Vagina (tissue), 2 donors: Measurements from ENCODE around the gene ADORA3.

Experiments
- CTCF ChIP-seq, 3 experiments: fragments of 450-650 bp in 2 of 3; fragments of 200-600 bp in 1 of 3; sonication (generic) in 1 of 3; IDR thresholded peaks; one replicate each; pipeline ENCODE4 v1.5.1; 2017 to 2019; ENCODE audit warnings: antibody characterized with exemption in 3 of 3, mild to moderate bottlenecking in 2 of 3, moderate library complexity in 2 of 3
- POLR2A ChIP-seq, 2 donors: fragments of 450-650 bp; IDR thresholded peaks; one replicate each; pipeline ENCODE4 v1.6.1; 2017; ENCODE audit warnings: antibody characterized with exemption in 2 of 2, mild to moderate bottlenecking in 2 of 2, moderate library complexity in 2 of 2
- POLR2AphosphoS5 ChIP-seq, 2 donors: sonication (generic); formaldehyde crosslinking; IDR thresholded peaks; one replicate each; pipeline ENCODE4 v1.9.0; 2017; ENCODE audit warnings: antibody characterized with exemption in 2 of 2, mild to moderate bottlenecking in 2 of 2, low read depth in 1 of 2; ENCODE audit not compliant: insufficient read depth in 1 of 2

DNA sequence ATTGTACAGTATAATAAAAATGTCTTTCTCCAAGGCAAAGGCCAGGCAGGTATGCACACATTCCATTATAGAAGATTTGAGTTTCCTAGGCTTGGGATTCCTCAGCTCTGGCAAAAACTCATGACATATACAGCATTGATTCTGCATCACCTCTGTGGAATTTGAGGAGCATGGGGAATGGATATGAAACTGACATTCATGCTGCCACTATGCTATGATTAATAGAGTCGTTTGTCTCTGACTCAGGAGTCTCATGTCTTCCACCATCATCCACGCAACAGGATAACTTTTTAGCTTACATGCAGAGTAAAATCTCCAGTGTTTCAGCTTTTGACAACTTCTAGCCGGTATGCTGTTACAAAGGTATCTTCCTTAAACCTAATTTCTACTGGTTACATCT is 49.8 kb upstream of the ADORA3 start:
- TF ChIP-seq CTCF (IDR thresholded peaks at IDR 0.05) = no peak
- TF ChIP-seq POLR2A (IDR thresholded peaks at IDR 0.05) = no peak
- no peak for TF ChIP-seq POLR2AphosphoS5 (IDR thresholded peaks at IDR 0.05; ENCODE audit: insufficient read depth in 1 of 2, low read depth in 1 of 2)
